Keratinocyte (primary cell): ENCODE data around the gene SPG7. TPM values are rescaled to one million over a fixed set of nuclear protein-coding genes. Genes with fewer than 3 reads are reported as not detected.
A peak's percentile ranks its signal among the peaks of the same experiment; 100 is the strongest.

ENCODE experiments used
- DNase-seq: peaks from one replicate; pipeline ENCODE4 v3.0.0-alpha.2; 2011; ENCODE audit warnings: low read depth, missing footprints, low spot score
- FAIRE-seq: peaks from 2 replicates; lab custom pipeline; 2011; peaks lifted over from hg19 to GRCh38; lab: Jason Lieb, UNC
- H2AFZ ChIP-seq: 2 replicates; pipeline ENCODE4 v1.6.0; 2012; ENCODE audit warnings: low read length, control low read depth, inconsistent platforms; ENCODE audit not compliant: control insufficient read depth
- H3K27ac ChIP-seq: 2 replicates; pipeline ENCODE4 v1.5.1; 2011; ENCODE audit warnings: low read length; ENCODE audit not compliant: control insufficient read depth, insufficient read depth
- H3K27me3 ChIP-seq: 3 replicates; pipeline ENCODE4 v1.6.0; 2011; ENCODE audit warnings: low read length; ENCODE audit not compliant: control insufficient read depth, insufficient read depth; ENCODE audit errors: extremely low read depth
- H3K36me3 ChIP-seq, 2 experiments: 2 replicates in 1 of 2; 3 replicates in 1 of 2; pipeline ENCODE4 v1.5.1; 2011; ENCODE audit warnings: low read length in 2 of 2, mild to moderate bottlenecking in 1 of 2; ENCODE audit not compliant: control insufficient read depth in 2 of 2, insufficient read depth in 2 of 2; ENCODE audit errors: extremely low read depth in 1 of 2
- H3K4me1 ChIP-seq: 3 replicates; pipeline ENCODE4 v1.5.1; 2011; ENCODE audit warnings: low read length; ENCODE audit not compliant: control insufficient read depth, insufficient read depth; ENCODE audit errors: extremely low read depth
- H3K4me2 ChIP-seq: 3 replicates; pipeline ENCODE4 v1.6.0; 2011; ENCODE audit warnings: low read depth, low read length; ENCODE audit not compliant: control insufficient read depth, insufficient read depth; ENCODE audit errors: extremely low read depth
- H3K4me3 ChIP-seq, 3 experiments: fragments of 200-600 bp in 1 of 3; sonication (generic) in 1 of 3; 2 replicates in 2 of 3; 3 replicates in 1 of 3; pipeline ENCODE4 v1.5.1; 2011 to 2016; ENCODE audit warnings: low read length in 3 of 3, mild to moderate bottlenecking in 3 of 3, control low read depth in 2 of 3, inconsistent platforms in 1 of 3, low read depth in 1 of 3, mixed read lengths in 1 of 3, mixed run types in 1 of 3, moderate library complexity in 1 of 3; ENCODE audit not compliant: control insufficient read depth in 2 of 3, insufficient read depth in 2 of 3; ENCODE audit errors: extremely low read depth in 1 of 3
- H3K79me2 ChIP-seq: 2 replicates; pipeline ENCODE4 v1.6.0; 2012; ENCODE audit warnings: low read length; ENCODE audit not compliant: control insufficient read depth, insufficient read depth
- H3K9ac ChIP-seq: 3 replicates; pipeline ENCODE4 v1.6.0; 2011; ENCODE audit warnings: low read length; ENCODE audit not compliant: control insufficient read depth, insufficient read depth; ENCODE audit errors: extremely low read depth
- H3K9me1 ChIP-seq: 3 replicates; pipeline ENCODE4 v1.6.0; 2011; ENCODE audit warnings: low read length; ENCODE audit not compliant: control insufficient read depth, insufficient read depth; ENCODE audit errors: extremely low read depth
- H3K9me3 ChIP-seq: 2 replicates; pipeline ENCODE4 v1.5.1; 2012; ENCODE audit warnings: low read depth, low read length; ENCODE audit not compliant: control insufficient read depth
- H4K20me1 ChIP-seq: 3 replicates; pipeline ENCODE4 v1.6.0; 2011; ENCODE audit warnings: low read length; ENCODE audit not compliant: control insufficient read depth, insufficient read depth; ENCODE audit errors: extremely low read depth
- CTCF ChIP-seq, 3 experiments: IDR thresholded peaks in 1 of 3; conservative IDR thresholded peaks in 1 of 3; optimal IDR thresholded peaks in 1 of 3; 2 replicates in 2 of 3; 3 replicates in 1 of 3; pipeline versions ENCODE3 to v1.5.1; 2011; ENCODE audit warnings: low read length in 3 of 3, mild to moderate bottlenecking in 3 of 3, moderate library complexity in 2 of 3, control low read depth in 1 of 3, inconsistent platforms in 1 of 3; ENCODE audit not compliant: insufficient read depth in 2 of 3; ENCODE audit errors: extremely low read depth in 1 of 3
- EZH2 ChIP-seq: IDR thresholded peaks from one replicate; pipeline ENCODE4 v1.6.1; 2012; ENCODE audit warnings: inconsistent platforms, mild to moderate bottlenecking, low read length, moderate library complexity
- dilution Hi-C: fragments of 300-500 bp; cut with MboI; formaldehyde crosslinking; loops from one replicate; pipeline ENCODE4 v1.7.0; 2020; ENCODE audit warnings: low sequenced_read_pairs; ENCODE audit not compliant: extremely low pct_ligation_motif_present
- polyA plus RNA-seq, 5 experiments: library from polyadenylated mRNA; depleted of rRNA in 3 of 5; stranded (reverse) in 3 of 5; stranded (forward) in 1 of 5; unstranded in 1 of 5; fragments of >200 nt; gene quantifications; 1 replicate in 1 of 5; 2 replicates in 3 of 5; 3 replicates in 1 of 5; pipeline versions ENCODE4 v1.2.1 to v1.2.3, GENCODE V29; 2011 to 2012; ENCODE audit warnings: missing spikeins in 2 of 5, low read depth in 1 of 5, low replicate concordance in 1 of 5

SPG7 gene
- polyA plus RNA-seq, 1 donor (not counting 4 experiments of a cell fraction or from before 2014, with no cell fraction given), result 45.2 TPM

GRCh38 chr16:89491238-89491869 is 16.8 kb upstream of the SPG7 start:
- H3K27ac ChIP-seq, result peak overlapping the region; percentile 65
- TF ChIP-seq CTCF (optimal IDR thresholded peaks at IDR 0.05 in 1 of 3, IDR thresholded peaks at IDR 0.05 in 1 of 3, conservative IDR thresholded peaks at IDR 0.05 in 1 of 3; ENCODE audit: extremely low read depth in 1 of 3, insufficient read depth in 2 of 3, low read length in 3 of 3) (peak in 1 of 3 experiments; percentile 29), EZH2 (no peak)
- H3K9me3 ChIP-seq, result no peaks in the 10 kb centered on the region
- peak overlapping the region; percentile 92 for H2AFZ ChIP-seq
- peaks cover 2 to 10% of the 10 kb centered on the region in 2 experiments for H3K36me3 ChIP-seq
- H3K4me3 ChIP-seq, result peak overlapping the region; percentile 65 to 78 (median 74)
- DNase-seq (no peak), FAIRE-seq (no peak)
- H3K27me3 ChIP-seq, result no peaks in the 10 kb centered on the region
- H4K20me1 ChIP-seq, result peaks cover 18% of the 10 kb centered on the region
- H3K79me2 ChIP-seq, result peaks cover 52% of the 10 kb centered on the region
- peak overlapping the region; percentile 98 for H3K4me2 ChIP-seq
- peaks cover 5% of the 10 kb centered on the region for H3K9me1 ChIP-seq
- peak overlapping the region; percentile 92 for H3K9ac ChIP-seq
- dilution Hi-C loops, result no loop called here
- H3K4me1 ChIP-seq, result peaks cover 26% of the 10 kb centered on the region

- no peaks in the 10 kb centered on the region for H3K9me3 ChIP-seq
- peak overlapping the region; percentile 65 for H3K27ac ChIP-seq
- H3K9me1 ChIP-seq, result peaks cover 2% of the 10 kb centered on the region
- H3K9ac ChIP-seq, result peak overlapping the region; percentile 92
- peaks cover 2 to 7% of the 10 kb centered on the region in 2 experiments for H3K36me3 ChIP-seq
- H3K4me2 ChIP-seq, result peak overlapping the region; percentile 98
- no peak for DNase-seq
- H2AFZ ChIP-seq, result no peak overlapping the region
- H3K27me3 ChIP-seq, result no peaks in the 10 kb centered on the region
- TF ChIP-seq EZH2 (no peak), CTCF (optimal IDR thresholded peaks at IDR 0.05 in 1 of 3, IDR thresholded peaks at IDR 0.05 in 1 of 3, conservative IDR thresholded peaks at IDR 0.05 in 1 of 3; ENCODE audit: extremely low read depth in 1 of 3, insufficient read depth in 2 of 3, low read length in 3 of 3) (no peak)
- H3K4me1 ChIP-seq, result peaks cover 22% of the 10 kb centered on the region
- FAIRE-seq, result no peak
- dilution Hi-C loops, result no loop called here
- peaks cover 14% of the 10 kb centered on the region for H4K20me1 ChIP-seq
- peak overlapping the region; percentile 65 to 78 (median 74) for H3K4me3 ChIP-seq
- peaks cover 44% of the 10 kb centered on the region for H3K79me2 ChIP-seq
Measured at GRCh38 chr16:89491974-89492687, 16.1 kb upstream of the SPG7 start.
